ENCODE measurements around the gene NSMCE4A. TPM values are rescaled to one million over a fixed set of nuclear protein-coding genes. Genes with fewer than 3 reads are reported as not detected.
"Not testable (repeated sequence)": the region's sequence is repeated elsewhere in the genome, so short reads cannot be mapped to it uniquely, and the experiment has no call there.

NSMCE4A gene
- total and polyA plus RNA-seq, 7 donors, result 39.0 to 160 (median 104) TPM

- Histone ChIP-seq H3K36me3 (no peaks in the 10 kb centered on the region), H3K27ac (no peak overlapping the region), H3K9me3 (no peaks in the 10 kb centered on the region), H3K27me3 (no peaks in the 10 kb centered on the region), H3K4me1 (peaks cover 0 to 36% (median 31%) of the 10 kb centered on the region in 4 donors), H3K4me3 (no peak overlapping the region)
- no peak for TF ChIP-seq CTCF (IDR thresholded peaks at IDR 0.05)
- no peak for TF ChIP-seq POLR2A (IDR thresholded peaks at IDR 0.05)
- TF ChIP-seq EP300 (IDR thresholded peaks at IDR 0.05), result no peak
- TF ChIP-seq POLR2AphosphoS5 (IDR thresholded peaks at IDR 0.05), result no peak
- no peak for DNase-seq
- intact Hi-C loops (cut with DNase I), result no loop called here
- WGBS, 2 donors, result 69 to 81% methylated on average over 7 of the region's 7 CpGs
These were observed 27.4 kb downstream of the NSMCE4A start for GRCh38 chr10:121947343-121948330.

GRCh38 chr10:121942749-121943416, 32.1 kb downstream of the NSMCE4A start:
- Histone ChIP-seq H3K4me3 (no peak overlapping the region), H3K36me3 (no peaks in the 10 kb centered on the region), H3K4me1 (peaks cover 0 to 24% (median 16%) of the 10 kb centered on the region in 4 donors), H3K9me3 (no peaks in the 10 kb centered on the region), H3K27ac (peak overlapping the region in 3 of 4 donors; percentile 50 to 70 (median 66)), H3K27me3 (no peaks in the 10 kb centered on the region)
- TF ChIP-seq POLR2A (IDR thresholded peaks at IDR 0.05) (no peak), POLR2AphosphoS5 (IDR thresholded peaks at IDR 0.05) (peak in 2 of 4 donors; percentile 38 to 52)
- no peak for DNase-seq
- intact Hi-C loops (cut with DNase I), result no loop called here
- WGBS, 2 donors, result 57 to 65% methylated on average over 2 of the region's 2 CpGs

- TF ChIP-seq POLR2AphosphoS5 (IDR thresholded peaks at IDR 0.05) (no peak), EP300 (IDR thresholded peaks at IDR 0.05) (no peak), CTCF (IDR thresholded peaks at IDR 0.05) (no peak), POLR2A (IDR thresholded peaks at IDR 0.05) (no peak)
- intact Hi-C loops (cut with DNase I), result no loop called here
- Histone ChIP-seq H3K9me3 (no peaks in the 10 kb centered on the region), H3K4me3 (no peak overlapping the region), H3K36me3 (no peaks in the 10 kb centered on the region), H3K27me3 (no peaks in the 10 kb centered on the region), H3K4me1 (peaks cover 0 to 24% (median 16%) of the 10 kb centered on the region in 4 donors), H3K27ac (peak overlapping the region in 1 of 4 donors; percentile 70)
- WGBS, 2 donors, result 64 to 91% methylated on average over 3 of the region's 3 CpGs
- DNase-seq, result no peak
These were observed 33.5 kb downstream of the NSMCE4A start for GRCh38 chr10:121941532-121941931.

GRCh38 chr10:121936295-121936694, 38.7 kb downstream of the NSMCE4A start:
- Histone ChIP-seq H3K27ac (no peak overlapping the region), H3K4me3 (no peak overlapping the region), H3K27me3 (no peaks in the 10 kb centered on the region), H3K36me3 (no peaks in the 10 kb centered on the region), H3K4me1 (peaks cover 0 to 15% (median 11%) of the 10 kb centered on the region in 4 donors), H3K9me3 (no peaks in the 10 kb centered on the region)
- intact Hi-C loops (cut with DNase I), result no loop called here
- 68 to 93% methylated on average over 2 of the region's 2 CpGs for WGBS, 2 donors
- TF ChIP-seq POLR2AphosphoS5 (IDR thresholded peaks at IDR 0.05) (no peak), EP300 (IDR thresholded peaks at IDR 0.05) (no peak), POLR2A (IDR thresholded peaks at IDR 0.05) (no peak), CTCF (IDR thresholded peaks at IDR 0.05) (no peak)
- DNase-seq, result no peak

- no peaks in the 10 kb centered on the region for H3K36me3 ChIP-seq
- intact Hi-C loops (cut with DNase I), result no loop called here
- no peak overlapping the region for H3K4me3 ChIP-seq
- H3K9me3 ChIP-seq, result no peaks in the 10 kb centered on the region
- TF ChIP-seq EP300 (IDR thresholded peaks at IDR 0.05) (no peak), POLR2A (IDR thresholded peaks at IDR 0.05) (no peak), CTCF (IDR thresholded peaks at IDR 0.05) (no peak), POLR2AphosphoS5 (IDR thresholded peaks at IDR 0.05) (peak in 1 of 4 donors; percentile 25)
- WGBS, 2 donors, result 9 to 51% methylated on average over 7 of the region's 7 CpGs
- peaks cover 0 to 20% (median 11%) of the 10 kb centered on the region in 4 donors for H3K4me1 ChIP-seq
- peak overlapping the region in 2 of 4 donors; percentile 17 to 25 for H3K27ac ChIP-seq
- H3K27me3 ChIP-seq, result no peaks in the 10 kb centered on the region
- no peak for DNase-seq
These were observed 39.3 kb downstream of the NSMCE4A start for GRCh38 chr10:121935702-121936101.

- H3K27me3 ChIP-seq; DNase-seq; H3K36me3 ChIP-seq; intact Hi-C loops (cut with DNase I); H3K9me3 ChIP-seq; H3K4me3 ChIP-seq: not testable (repeated sequence)
- Histone ChIP-seq H3K27ac (peak overlapping the region in 2 of 4 donors; percentile 51 to 98), H3K4me1 (peaks cover 3 to 45% (median 23%) of the 10 kb centered on the region in 4 donors)
- 25 to 66% methylated on average over 11 of the region's 11 CpGs for WGBS, 2 donors
These were observed 44.5 kb downstream of the NSMCE4A start for GRCh38 chr10:121930268-121931085.

Data from sigmoid colon (tissue), 7 donors.